Stromal cell of bone marrow (primary cell): ENCODE data around the gene PCDHB5.
"Not testable (repeated sequence)": the region's sequence is repeated elsewhere in the genome, so short reads cannot be mapped to it uniquely, and the experiment has no call there.

ENCODE experiments used
- DNase-seq: peaks from one replicate; pipeline ENCODE4 v3.0.0-alpha.2; 2012; ENCODE audit warnings: low read depth

PCDHB5 gene

GRCh38 chr5:141152096-141152495 lies 17.1 kb downstream of the PCDHB5 start:
- DNase-seq: not testable (repeated sequence)

GRCh38 chr5:141155540-141156374 lies 20.8 kb downstream of the PCDHB5 start:
- DNase-seq: no peak

- DNase-seq: not testable (repeated sequence)
Observed at GRCh38 chr5:141157356-141157755, 22.4 kb downstream of the PCDHB5 start.

GRCh38 chr5:141157901-141158300 lies 22.9 kb downstream of the PCDHB5 start:
- DNase-seq: not testable (repeated sequence)

GRCh38 chr5:141172381-141173204 lies 37.6 kb downstream of the PCDHB5 start, which contains the start of gene PCDHB7:
TSS of gene PCDHB7 (plus strand) at chr5:141172644. CDS start at chr5:141172836, 192 bp downstream.
- DNase-seq: no peak

- not testable (repeated sequence) for DNase-seq
Observed at GRCh38 chr5:141174291-141175104, 39.5 kb downstream of the PCDHB5 start.

GRCh38 chr5:141175933-141176332 lies 40.9 kb downstream of the PCDHB5 start:
- no peak for DNase-seq

- not testable (repeated sequence) for DNase-seq
Observed at GRCh38 chr5:141177577-141178191, 42.7 kb downstream of the PCDHB5 start, which contains the start of gene PCDHB8. TSS of gene PCDHB8 (plus strand) at chr5:141177790. CDS start at chr5:141178035, 245 bp downstream.

- DNase-seq: not testable (repeated sequence)
Observed at GRCh38 chr5:141179371-141179770, 44.4 kb downstream of the PCDHB5 start.

GRCh38 chr5:141179876-141180275 lies 44.9 kb downstream of the PCDHB5 start:
- not testable (repeated sequence) for DNase-seq

GRCh38 chr5:141180313-141180712 lies 45.3 kb downstream of the PCDHB5 start:
- no peak for DNase-seq

GRCh38 chr5:141182248-141182647 lies 47.2 kb downstream of the PCDHB5 start, which contains the start of gene PCDHB16:
TSS of gene PCDHB16 (plus strand) at chr5:141182387. CDS start at chr5:141182560, 173 bp downstream.
- DNase-seq: peak; percentile 15

GRCh38 chr5:141184117-141184855 lies 49.3 kb downstream of the PCDHB5 start:
- not testable (repeated sequence) for DNase-seq

- DNase-seq: no peak
Observed at GRCh38 chr5:141186897-141187512, 52.0 kb downstream of the PCDHB5 start, which contains the start of gene PCDHB9. TSS of gene PCDHB9 (plus strand) at chr5:141187161. CDS start at chr5:141187319, 158 bp downstream.
